Measurements from ENCODE around the gene USP17L30.
"Not testable (repeated sequence)": the region's sequence is repeated elsewhere in the genome, so short reads cannot be mapped to it uniquely, and the experiment has no call there.

Gene USP17L30

DNA sequence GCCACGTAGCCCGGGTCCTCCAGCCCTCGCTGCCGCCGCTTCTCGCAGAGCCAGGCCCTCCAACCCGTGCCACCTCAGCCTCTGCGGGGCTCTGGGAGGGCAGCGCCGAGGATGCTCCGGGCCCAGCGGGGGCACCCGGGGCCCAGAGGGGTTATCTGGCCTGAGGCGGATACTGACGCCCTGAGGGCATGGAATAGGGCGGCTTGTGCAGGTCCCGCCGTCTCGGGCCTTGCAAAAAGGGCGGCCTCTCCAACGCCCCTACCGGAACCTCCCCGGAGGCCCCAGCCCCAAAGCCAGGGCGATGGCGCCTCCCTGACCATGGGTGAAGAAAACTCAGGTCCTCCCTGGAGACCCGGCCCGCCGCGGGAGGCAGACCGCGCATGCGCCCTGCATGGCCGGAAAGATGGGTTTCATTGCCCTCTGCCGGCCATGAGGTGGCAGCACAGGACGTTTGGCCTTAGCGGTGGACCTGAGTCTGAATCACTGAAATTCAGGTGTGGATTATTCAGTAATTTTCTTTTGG lies 18.1 kb downstream of the USP17L30 start:
- not testable (repeated sequence) for H3K27ac ChIP-seq (ENCODE audit: low read length); H3K9me3 ChIP-seq (ENCODE audit: control insufficient read depth, low read depth, low read length); H3K4me3 ChIP-seq (ENCODE audit: low read length); H3K27me3 ChIP-seq (ENCODE audit: control insufficient read depth, insufficient read depth, low read length); H3K9ac ChIP-seq (ENCODE audit: low read length); H3K36me3 ChIP-seq (ENCODE audit: control insufficient read depth, low read depth, low read length); H3K4me1 ChIP-seq (ENCODE audit: control insufficient read depth, low read depth, low read length)

- H3K4me1 ChIP-seq (ENCODE audit: control insufficient read depth, low read depth, low read length) = no peaks in the 10 kb centered on the region
- H3K36me3 ChIP-seq (ENCODE audit: control insufficient read depth, low read depth, low read length) = no peaks in the 10 kb centered on the region
- H3K27ac ChIP-seq (ENCODE audit: low read length) = no peak overlapping the region
- no peak overlapping the region for H3K9ac ChIP-seq (ENCODE audit: low read length)
- H3K9me3 ChIP-seq (ENCODE audit: control insufficient read depth, low read depth, low read length) = no peaks in the 10 kb centered on the region
- no peaks in the 10 kb centered on the region for H3K27me3 ChIP-seq (ENCODE audit: control insufficient read depth, insufficient read depth, low read length)
- H3K4me3 ChIP-seq (ENCODE audit: low read length) = no peak overlapping the region
Observed at GRCh38 chr4:9384126-9384525, 21.2 kb downstream of the USP17L30 start.

DNA sequence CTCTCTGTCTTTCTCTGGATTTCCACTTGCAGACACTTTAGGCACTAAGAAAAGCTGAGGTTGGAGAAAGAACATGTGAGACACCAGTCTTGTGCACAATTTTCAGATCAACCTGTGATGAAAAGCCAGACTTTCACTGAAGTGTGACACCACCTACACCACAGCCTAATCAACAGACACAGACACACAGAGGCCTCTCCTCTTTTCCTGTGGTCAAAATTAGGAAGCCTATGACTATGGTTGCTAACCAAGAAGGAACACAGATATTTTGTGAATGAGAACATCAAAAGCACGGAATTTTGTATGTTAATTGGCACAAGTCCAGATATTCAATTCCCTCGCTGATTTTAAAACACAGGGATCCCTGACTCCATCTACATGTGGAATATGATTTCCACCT lies 26.1 kb downstream of the USP17L30 start:
- H3K36me3 ChIP-seq (ENCODE audit: control insufficient read depth, low read depth, low read length); H3K27ac ChIP-seq (ENCODE audit: low read length); H3K9me3 ChIP-seq (ENCODE audit: control insufficient read depth, low read depth, low read length); H3K4me1 ChIP-seq (ENCODE audit: control insufficient read depth, low read depth, low read length); H3K27me3 ChIP-seq (ENCODE audit: control insufficient read depth, insufficient read depth, low read length); H3K9ac ChIP-seq (ENCODE audit: low read length); H3K4me3 ChIP-seq (ENCODE audit: low read length): not testable (repeated sequence)

- not testable (repeated sequence) for H3K9me3 ChIP-seq (ENCODE audit: control insufficient read depth, low read depth, low read length); H3K27ac ChIP-seq (ENCODE audit: low read length); H3K9ac ChIP-seq (ENCODE audit: low read length); H3K4me3 ChIP-seq (ENCODE audit: low read length); H3K27me3 ChIP-seq (ENCODE audit: control insufficient read depth, insufficient read depth, low read length); H3K4me1 ChIP-seq (ENCODE audit: control insufficient read depth, low read depth, low read length); H3K36me3 ChIP-seq (ENCODE audit: control insufficient read depth, low read depth, low read length)
Observed at GRCh38 chr4:9405774-9406173, 42.8 kb downstream of the USP17L30 start.

DNA sequence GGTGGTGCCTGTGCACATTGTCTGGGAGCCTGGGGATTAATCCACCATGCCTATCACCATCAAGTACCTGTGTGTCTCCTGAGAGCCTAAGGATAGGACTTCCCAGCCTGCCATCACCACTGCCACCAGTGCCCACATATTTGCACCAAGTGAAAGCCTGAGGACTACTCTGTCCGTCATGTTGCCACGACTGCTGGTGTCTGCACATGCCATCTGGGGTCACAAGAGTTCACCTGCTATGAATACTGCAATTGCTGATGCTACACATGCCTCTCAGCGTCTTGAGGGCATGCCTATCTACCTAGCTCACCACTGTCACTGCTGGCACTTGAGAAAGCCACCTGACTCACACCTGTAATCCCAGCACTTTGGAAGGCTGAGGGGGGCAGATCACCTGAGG lies 43.6 kb downstream of the USP17L30 start:
- not testable (repeated sequence) for H3K4me3 ChIP-seq (ENCODE audit: low read length); H3K9ac ChIP-seq (ENCODE audit: low read length); H3K36me3 ChIP-seq (ENCODE audit: control insufficient read depth, low read depth, low read length)

GRCh38 chr4:9409793-9410192 lies 46.9 kb downstream of the USP17L30 start:
- Histone ChIP-seq H3K9ac (ENCODE audit: low read length) (no peak overlapping the region), H3K36me3 (ENCODE audit: control insufficient read depth, low read depth, low read length) (no peaks in the 10 kb centered on the region), H3K27me3 (ENCODE audit: control insufficient read depth, insufficient read depth, low read length) (no peaks in the 10 kb centered on the region), H3K9me3 (ENCODE audit: control insufficient read depth, low read depth, low read length) (no peaks in the 10 kb centered on the region), H3K4me1 (ENCODE audit: control insufficient read depth, low read depth, low read length) (no peaks in the 10 kb centered on the region), H3K27ac (ENCODE audit: low read length) (no peak overlapping the region), H3K4me3 (ENCODE audit: low read length) (no peak overlapping the region)

More for the DNA sequence above, 43.6 kb downstream of the USP17L30 start:
- H3K4me1 ChIP-seq (ENCODE audit: control insufficient read depth, low read depth, low read length); H3K9me3 ChIP-seq (ENCODE audit: control insufficient read depth, low read depth, low read length); H3K27me3 ChIP-seq (ENCODE audit: control insufficient read depth, insufficient read depth, low read length); H3K27ac ChIP-seq (ENCODE audit: low read length): not testable (repeated sequence)
